ENCODE data around the gene TIRAP. TPM values are rescaled to one million over a fixed set of nuclear protein-coding genes. Genes with fewer than 3 reads are reported as not detected.

The TIRAP gene
- total and polyA plus RNA-seq, 8 donors: 3.7 to 86.2 (median 6.5) TPM

DNA sequence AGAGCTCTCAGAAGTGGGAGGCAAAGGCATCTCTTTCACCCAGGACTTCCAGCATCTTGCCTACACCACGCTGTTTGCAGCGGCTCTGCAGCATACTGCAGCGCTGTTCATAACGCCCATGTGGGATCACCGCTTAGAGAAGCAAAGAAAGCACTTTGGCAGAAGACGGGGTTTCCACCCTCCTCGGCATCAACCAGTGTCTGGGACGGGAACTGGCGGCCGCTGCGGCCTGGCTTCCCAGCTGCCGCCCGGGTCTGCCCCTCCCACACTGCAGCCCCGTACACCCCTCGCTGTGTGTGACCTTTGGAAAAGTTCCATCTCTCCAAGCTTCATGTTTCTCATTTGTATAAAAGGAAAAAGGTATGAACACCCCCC lies 545 bp upstream of the TIRAP start:
- WGBS, 5 donors: 0 to 5% (median 1%) methylated on average over 8 to 15 of the region's 15 CpGs
- intact Hi-C loops (cut with DNase I; ENCODE audit: low total_unique reads): no loop called here
- peak overlapping the region; percentile 69 to 88 (median 80) for H3K4me3 ChIP-seq

DNA sequence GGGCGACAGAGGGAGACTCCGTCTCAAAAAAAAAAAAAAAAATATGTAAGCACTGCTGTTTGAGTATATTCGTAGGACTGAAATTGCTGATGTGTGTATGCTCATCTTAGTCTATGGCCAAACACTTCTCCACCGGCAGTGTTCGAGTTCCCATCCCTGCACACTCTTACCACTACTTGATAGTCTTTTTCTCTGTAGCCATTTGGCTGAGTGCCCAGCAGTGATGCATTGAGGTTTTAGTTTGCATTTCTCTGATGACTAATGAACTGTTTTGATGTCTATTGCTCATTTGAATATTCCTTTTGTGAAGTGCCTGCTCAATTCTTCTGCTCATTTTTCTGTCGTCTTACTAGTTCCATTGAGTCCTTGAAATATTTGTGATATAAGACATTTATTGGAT lies 1.9 kb downstream of the TIRAP start:
- no peak overlapping the region for H3K27ac ChIP-seq
- 45 to 50% (median 46%) methylated on average over 6 of the region's 6 CpGs for WGBS, 5 donors
- intact Hi-C loops (cut with DNase I; ENCODE audit: low total_unique reads): no loop called here
- peaks cover 8 to 47% (median 24%) of the 10 kb centered on the region in 4 donors for H3K4me1 ChIP-seq
- H3K9me3 ChIP-seq: no peaks in the 10 kb centered on the region
- peak overlapping the region in 1 of 4 donors; percentile 69 for H3K4me3 ChIP-seq
- H3K27me3 ChIP-seq: no peaks in the 10 kb centered on the region
- peaks cover 0 to 26% (median 20%) of the 10 kb centered on the region in 4 donors for H3K36me3 ChIP-seq
- TF ChIP-seq POLR2AphosphoS5 (IDR thresholded peaks at IDR 0.05) (peak in 1 of 3 donors; percentile 31), POLR2A (IDR thresholded peaks at IDR 0.05) (no peak), CTCF (IDR thresholded peaks at IDR 0.05) (no peak)
- DNase-seq: peak; percentile 76 to 87

More for the DNA sequence above, 545 bp upstream of the TIRAP start:
- peak overlapping the region; percentile 90 to 100 (median 91) for H3K27ac ChIP-seq
- H3K36me3 ChIP-seq: peaks cover 2 to 14% (median 12%) of the 10 kb centered on the region in 4 donors
- H3K9me3 ChIP-seq: no peaks in the 10 kb centered on the region
- peak; percentile 34 to 81 for DNase-seq
- peaks cover 8 to 47% (median 24%) of the 10 kb centered on the region in 4 donors for H3K4me1 ChIP-seq
- H3K27me3 ChIP-seq: no peaks in the 10 kb centered on the region
- TF ChIP-seq CTCF (IDR thresholded peaks at IDR 0.05) (no peak), EP300 (IDR thresholded peaks at IDR 0.05) (no peak), POLR2AphosphoS5 (IDR thresholded peaks at IDR 0.05) (no peak), POLR2A (IDR thresholded peaks at IDR 0.05) (no peak)

DNA sequence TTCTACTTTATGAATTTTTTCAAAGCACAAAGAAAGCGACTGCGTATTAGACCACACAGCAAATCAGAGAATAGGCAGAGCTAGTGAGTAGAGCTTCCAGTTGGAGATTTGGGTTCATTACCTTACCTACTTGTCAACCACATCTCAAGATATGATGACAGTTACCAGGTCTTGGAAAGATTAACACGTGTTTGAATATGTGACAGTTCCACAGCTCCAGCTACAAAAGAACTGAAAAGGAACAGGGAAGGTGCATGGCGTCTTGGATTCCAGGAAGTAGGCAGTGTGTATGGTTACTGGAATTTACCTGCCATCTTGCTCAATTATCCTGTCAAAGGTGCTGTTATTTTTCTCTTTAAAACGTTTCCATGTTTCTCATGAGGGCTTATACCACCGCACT lies 5.3 kb downstream of the TIRAP start:
- Histone ChIP-seq H3K4me1 (peaks cover 0 to 25% (median 12%) of the 10 kb centered on the region in 4 donors), H3K36me3 (peaks cover 28 to 59% (median 53%) of the 10 kb centered on the region in 4 donors)

DNA sequence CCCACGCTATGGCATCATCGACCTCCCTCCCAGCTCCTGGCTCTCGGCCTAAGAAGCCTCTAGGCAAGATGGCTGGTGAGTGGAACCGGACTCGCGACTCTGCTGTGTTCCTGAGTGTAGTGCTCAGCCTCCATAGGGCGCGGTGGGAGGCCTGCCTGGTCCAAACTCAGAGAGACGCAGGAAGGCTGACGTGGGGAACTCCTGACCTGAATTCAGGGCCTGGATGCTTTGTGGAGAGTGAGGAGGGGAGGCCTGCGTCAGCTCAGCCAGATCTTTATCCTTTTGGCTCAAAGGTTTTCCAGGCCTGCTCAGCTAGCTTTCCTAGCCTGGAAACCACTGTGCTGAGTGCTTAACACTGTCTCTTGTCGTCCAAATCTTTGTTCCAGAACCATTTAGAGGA lies 8.0 kb downstream of the TIRAP start:
- no peak for TF ChIP-seq POLR2A (IDR thresholded peaks at IDR 0.05)
- TF ChIP-seq POLR2AphosphoS5 (IDR thresholded peaks at IDR 0.05): no peak
- no peak for TF ChIP-seq CTCF (IDR thresholded peaks at IDR 0.05)
- no peak for TF ChIP-seq EP300 (IDR thresholded peaks at IDR 0.05)
- DNase-seq: no peak
- H3K36me3 ChIP-seq: peaks cover 38 to 86% (median 77%) of the 10 kb centered on the region in 4 donors
- no peak overlapping the region for H3K4me3 ChIP-seq
- intact Hi-C loops (cut with DNase I; ENCODE audit: low total_unique reads): no loop called here
- WGBS, 5 donors: 81 to 90% (median 85%) methylated on average over 12 of the region's 12 CpGs
- H3K9me3 ChIP-seq: no peaks in the 10 kb centered on the region
- H3K27ac ChIP-seq: peak overlapping the region in 1 of 5 donors; percentile 2
- no peaks in the 10 kb centered on the region for H3K27me3 ChIP-seq
- H3K4me1 ChIP-seq: no peaks in the 10 kb centered on the region

More for the DNA sequence above, 5.3 kb downstream of the TIRAP start:
- TF ChIP-seq CTCF (IDR thresholded peaks at IDR 0.05): no peak
- TF ChIP-seq POLR2AphosphoS5 (IDR thresholded peaks at IDR 0.05): no peak
- no peak for TF ChIP-seq EP300 (IDR thresholded peaks at IDR 0.05)
- TF ChIP-seq POLR2A (IDR thresholded peaks at IDR 0.05): no peak
- H3K4me3 ChIP-seq: no peak overlapping the region
- intact Hi-C loops (cut with DNase I; ENCODE audit: low total_unique reads): no loop called here
- WGBS, 5 donors: 84 to 88% (median 86%) methylated on average over 6 of the region's 6 CpGs
- no peak for DNase-seq
- no peak overlapping the region for H3K27ac ChIP-seq
- H3K27me3 ChIP-seq: no peaks in the 10 kb centered on the region
- no peaks in the 10 kb centered on the region for H3K9me3 ChIP-seq
